Bronchial epithelial cell (primary cell): ENCODE measurements around the gene PIGR. TPM values are rescaled to one million over a fixed set of nuclear protein-coding genes. Genes with fewer than 3 reads are reported as not detected.
A peak's percentile ranks its signal among the peaks of the same experiment; 100 is the strongest.

Experiments used
- DNase-seq: peaks from one replicate; pipeline ENCODE4 v3.0.0-alpha.2; 2010; ENCODE audit warnings: low read depth
- FAIRE-seq: peaks from 2 replicates; lab custom pipeline; 2011; peaks lifted over from hg19 to GRCh38; lab: Jason Lieb, UNC
- H3K27me3 ChIP-seq: 2 replicates; pipeline ENCODE4 v1.5.1; 2011; ENCODE audit warnings: low read length; ENCODE audit not compliant: control insufficient read depth, insufficient read depth
- H3K36me3 ChIP-seq: 2 replicates; pipeline ENCODE4 v1.5.1; 2011; ENCODE audit warnings: low read length; ENCODE audit not compliant: control insufficient read depth, insufficient read depth
- H3K4me3 ChIP-seq: 2 replicates; pipeline ENCODE4 v1.5.1; 2011; ENCODE audit warnings: mild to moderate bottlenecking, low read depth, low read length, control low read depth
- total RNA-seq: library from RNA; depleted of rRNA; stranded (reverse); fragments of >200 nt; gene quantifications from 2 replicates; pipeline ENCODE4 v1.2.1, GENCODE V29; 2014
- TF ChIP-seq, protein P1 (sequence below): IDR thresholded peaks from 2 replicates; pipeline ENCODE4 v1.5.1; 2011; ENCODE audit warnings: mild to moderate bottlenecking, moderate library complexity, low read length, control low read depth, inconsistent platforms; ENCODE audit not compliant: insufficient read depth, severe bottlenecking

The PIGR gene
- total RNA-seq, 1 donor from 2014 or later = under 0.01 TPM

- H3K27me3 ChIP-seq = no peaks in the 10 kb centered on the region
- TF ChIP-seq, protein P1, sequence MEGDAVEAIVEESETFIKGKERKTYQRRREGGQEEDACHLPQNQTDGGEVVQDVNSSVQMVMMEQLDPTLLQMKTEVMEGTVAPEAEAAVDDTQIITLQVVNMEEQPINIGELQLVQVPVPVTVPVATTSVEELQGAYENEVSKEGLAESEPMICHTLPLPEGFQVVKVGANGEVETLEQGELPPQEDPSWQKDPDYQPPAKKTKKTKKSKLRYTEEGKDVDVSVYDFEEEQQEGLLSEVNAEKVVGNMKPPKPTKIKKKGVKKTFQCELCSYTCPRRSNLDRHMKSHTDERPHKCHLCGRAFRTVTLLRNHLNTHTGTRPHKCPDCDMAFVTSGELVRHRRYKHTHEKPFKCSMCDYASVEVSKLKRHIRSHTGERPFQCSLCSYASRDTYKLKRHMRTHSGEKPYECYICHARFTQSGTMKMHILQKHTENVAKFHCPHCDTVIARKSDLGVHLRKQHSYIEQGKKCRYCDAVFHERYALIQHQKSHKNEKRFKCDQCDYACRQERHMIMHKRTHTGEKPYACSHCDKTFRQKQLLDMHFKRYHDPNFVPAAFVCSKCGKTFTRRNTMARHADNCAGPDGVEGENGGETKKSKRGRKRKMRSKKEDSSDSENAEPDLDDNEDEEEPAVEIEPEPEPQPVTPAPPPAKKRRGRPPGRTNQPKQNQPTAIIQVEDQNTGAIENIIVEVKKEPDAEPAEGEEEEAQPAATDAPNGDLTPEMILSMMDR = no peak
- FAIRE-seq (no peak), DNase-seq (no peak)
- H3K36me3 ChIP-seq = no peaks in the 10 kb centered on the region
- H3K4me3 ChIP-seq = no peak overlapping the region
These were observed 32.3 kb downstream of the PIGR start for GRCh38 chr1:206913766-206914537.

DNA sequence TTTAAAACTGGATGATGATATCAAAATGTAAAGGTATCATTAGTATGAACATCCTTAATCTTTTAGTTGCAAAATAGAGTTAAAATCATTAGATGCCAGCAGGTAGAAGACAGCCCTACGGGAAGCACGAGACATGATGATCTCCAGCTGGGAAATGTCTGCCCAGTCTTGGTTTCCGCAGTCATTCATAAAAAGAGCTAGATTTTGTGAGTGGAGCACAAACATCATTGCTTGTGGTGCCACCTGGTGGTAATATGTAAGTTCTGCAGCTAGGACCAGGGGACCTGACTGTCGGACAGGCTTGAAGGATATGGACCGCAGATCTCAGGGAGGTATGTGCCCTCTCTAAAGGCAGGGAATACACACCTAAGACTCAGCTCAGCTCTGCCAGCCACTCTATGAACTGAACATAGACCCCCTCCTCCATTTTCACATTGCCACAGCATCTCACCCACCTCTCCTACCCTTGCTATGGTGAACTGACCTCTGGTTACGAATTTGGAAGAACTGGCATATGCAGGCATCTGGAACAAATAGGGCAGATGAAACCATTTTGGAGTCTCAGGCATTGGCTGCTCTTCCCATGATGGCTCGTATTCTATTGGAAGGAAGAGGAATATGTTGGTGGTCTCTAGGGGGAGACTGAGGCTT, 33.7 kb downstream of the PIGR start:
- Histone ChIP-seq H3K36me3 (no peaks in the 10 kb centered on the region), H3K4me3 (no peak overlapping the region), H3K27me3 (no peaks in the 10 kb centered on the region)
- DNase-seq (peak; percentile 75), FAIRE-seq (no peak)
- TF ChIP-seq, protein P1 = peak; percentile 73

GRCh38 chr1:206911064-206911663, 35.1 kb downstream of the PIGR start:
- TF ChIP-seq, protein P1 = peak; percentile 53
- peak; percentile 75 for DNase-seq
- H3K27me3 ChIP-seq = no peaks in the 10 kb centered on the region
- no peak for FAIRE-seq
- H3K4me3 ChIP-seq = no peak overlapping the region
- no peaks in the 10 kb centered on the region for H3K36me3 ChIP-seq

GRCh38 chr1:206909883-206910318, 36.4 kb downstream of the PIGR start:
- TF ChIP-seq, protein P1 = no peak
- Histone ChIP-seq H3K27me3 (no peaks in the 10 kb centered on the region), H3K4me3 (peak overlapping the region; percentile 42), H3K36me3 (no peaks in the 10 kb centered on the region)
- no peak for FAIRE-seq
- DNase-seq = no peak

DNA sequence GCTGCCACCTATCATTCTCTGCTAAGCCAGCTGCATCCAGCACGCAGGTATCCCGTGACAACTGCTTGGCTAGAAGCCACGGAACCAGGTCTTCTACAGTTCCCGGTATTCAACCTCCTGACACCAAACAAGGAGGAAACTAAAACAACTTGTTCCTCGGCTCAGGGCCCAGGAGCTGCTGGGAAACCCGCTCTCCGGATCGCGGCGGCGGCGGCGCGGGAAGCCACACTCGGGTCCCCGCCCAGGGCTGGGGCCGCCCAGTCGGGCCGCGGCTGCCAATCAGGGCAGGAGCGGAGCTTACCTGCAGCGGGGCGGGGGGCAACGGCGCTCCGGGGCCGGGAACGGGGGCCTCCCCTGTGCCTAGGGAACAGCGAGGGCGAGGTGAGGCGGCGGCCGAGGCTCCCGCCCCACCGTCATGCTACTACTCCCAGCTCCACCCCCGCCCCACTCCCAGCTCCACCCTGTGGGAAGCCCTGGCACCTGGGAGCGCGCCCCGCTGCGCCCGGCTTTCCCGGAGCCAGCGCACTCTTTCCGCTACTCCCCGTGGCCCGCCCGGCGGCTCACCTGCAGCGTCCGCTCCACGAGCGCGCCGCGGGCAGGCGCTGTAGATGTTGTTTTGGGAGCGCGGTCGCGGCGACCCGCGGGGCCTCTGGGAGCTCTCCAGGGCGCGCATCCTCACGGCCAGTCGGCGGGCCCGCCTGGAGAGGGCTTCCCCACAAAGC, 36.9 kb downstream of the PIGR start:
- TF ChIP-seq, protein P1 = no peak
- FAIRE-seq = no peak
- peak overlapping the region; percentile 42 for H3K4me3 ChIP-seq
- DNase-seq = peak; percentile 72
- peaks cover 1% of the 10 kb centered on the region for H3K36me3 ChIP-seq
- H3K27me3 ChIP-seq = no peaks in the 10 kb centered on the region
